Body of pancreas (tissue), 4 donors: ENCODE measurements around the gene NRXN2. TPM values are rescaled to one million over a fixed set of nuclear protein-coding genes. Genes with fewer than 3 reads are reported as not detected.

Source experiments
- ATAC-seq: fragments of 150-250 bp; one replicate; pipeline ENCODE4 v1.9.1; 2016
- DNase-seq, 4 donors: peaks; one replicate each; pipeline ENCODE4 v3.0.0-alpha.2; 2019
- H3K27ac ChIP-seq, 4 donors: fragments of 200-600 bp; sonication (generic); 1 replicate in 3 of 4; 2 replicates in 1 of 4; pipeline versions ENCODE4 v1.5.1 to v1.6.1; 2016 to 2019; ENCODE audit warnings: mild to moderate bottlenecking in 1 of 4, mixed read lengths in 1 of 4, moderate library complexity in 1 of 4
- H3K27me3 ChIP-seq, 2 donors: fragments of 200-600 bp; sonication (generic); one replicate each; pipeline ENCODE4 v1.6.0; 2016; ENCODE audit warnings: mild to moderate bottlenecking in 1 of 2
- H3K36me3 ChIP-seq, 2 donors: fragments of 200-600 bp; sonication (generic); replicated peaks in 1 of 2; 2 replicates each; pipeline ENCODE4 v1.5.1; 2016; ENCODE audit warnings: low read depth in 2 of 2; ENCODE audit not compliant: insufficient read depth in 1 of 2
- H3K4me1 ChIP-seq: fragments of 200-600 bp; sonication (generic); one replicate; pipeline ENCODE4 v1.6.0; 2016
- H3K4me3 ChIP-seq, 2 donors: fragments of 200-600 bp; sonication (generic); 1 replicate in 1 of 2; 2 replicates in 1 of 2; pipeline ENCODE4 v1.5.1; 2016 to 2019
- H3K9me3 ChIP-seq, 3 donors: fragments of 200-600 bp; sonication (generic); 1 replicate in 2 of 3; 2 replicates in 1 of 3; pipeline ENCODE4 v1.5.1; 2016
- POLR2A ChIP-seq, 3 donors: fragments of 450-650 bp; IDR thresholded peaks; one replicate each; pipeline ENCODE4 v1.6.1; 2016; ENCODE audit warnings: antibody characterized with exemption in 3 of 3, mild to moderate bottlenecking in 2 of 3
- WGBS, 2 donors: methylation state at CpG; one replicate each; pipeline ENCODE4 v1.1.5; 2017; 5-methylcytosine and 5-hydroxymethylcytosine counted together
- intact Hi-C: fragments of 100-400 bp; cut with DNase I; formaldehyde crosslinking; loops from one replicate; pipeline ENCODE4 v1.15.1; 2023
- total RNA-seq, 2 donors: library from RNA; depleted of rRNA; stranded (reverse); fragments of >200 nt; gene quantifications; one replicate each; pipeline ENCODE4 v1.1.0, GENCODE V29; 2016
- TF ChIP-seq, protein P1 (sequence below), 7 experiments: fragments of 450-650 bp in 4 of 7; fragments of 200-600 bp in 3 of 7; sonication (generic) in 3 of 7; IDR thresholded peaks; one replicate each; pipeline ENCODE4 v1.5.1; 2016 to 2019; ENCODE audit warnings: antibody characterized with exemption in 7 of 7

The NRXN2 gene
- total RNA-seq, 2 donors from 2014 or later: 1.3 to 4.9 TPM

- WGBS, 2 donors: 80 to 83% methylated on average over 1 to 9 of the region's 9 CpGs
- DNase-seq: no peak
- no peak overlapping the region for H3K4me3 ChIP-seq
- H3K36me3 ChIP-seq: no peaks in the 10 kb centered on the region
- no peaks in the 10 kb centered on the region for H3K4me1 ChIP-seq
- TF ChIP-seq, protein P1, sequence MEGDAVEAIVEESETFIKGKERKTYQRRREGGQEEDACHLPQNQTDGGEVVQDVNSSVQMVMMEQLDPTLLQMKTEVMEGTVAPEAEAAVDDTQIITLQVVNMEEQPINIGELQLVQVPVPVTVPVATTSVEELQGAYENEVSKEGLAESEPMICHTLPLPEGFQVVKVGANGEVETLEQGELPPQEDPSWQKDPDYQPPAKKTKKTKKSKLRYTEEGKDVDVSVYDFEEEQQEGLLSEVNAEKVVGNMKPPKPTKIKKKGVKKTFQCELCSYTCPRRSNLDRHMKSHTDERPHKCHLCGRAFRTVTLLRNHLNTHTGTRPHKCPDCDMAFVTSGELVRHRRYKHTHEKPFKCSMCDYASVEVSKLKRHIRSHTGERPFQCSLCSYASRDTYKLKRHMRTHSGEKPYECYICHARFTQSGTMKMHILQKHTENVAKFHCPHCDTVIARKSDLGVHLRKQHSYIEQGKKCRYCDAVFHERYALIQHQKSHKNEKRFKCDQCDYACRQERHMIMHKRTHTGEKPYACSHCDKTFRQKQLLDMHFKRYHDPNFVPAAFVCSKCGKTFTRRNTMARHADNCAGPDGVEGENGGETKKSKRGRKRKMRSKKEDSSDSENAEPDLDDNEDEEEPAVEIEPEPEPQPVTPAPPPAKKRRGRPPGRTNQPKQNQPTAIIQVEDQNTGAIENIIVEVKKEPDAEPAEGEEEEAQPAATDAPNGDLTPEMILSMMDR (IDR thresholded peaks at IDR 0.05): no peak
- no peak for ATAC-seq
- no peak overlapping the region for H3K27ac ChIP-seq
- intact Hi-C loops: no loop called here
- no peaks in the 10 kb centered on the region for H3K9me3 ChIP-seq
- H3K27me3 ChIP-seq: no peaks in the 10 kb centered on the region
Measured at GRCh38 chr11:64735725-64736259, 12.8 kb upstream of the NRXN2 start.

DNA sequence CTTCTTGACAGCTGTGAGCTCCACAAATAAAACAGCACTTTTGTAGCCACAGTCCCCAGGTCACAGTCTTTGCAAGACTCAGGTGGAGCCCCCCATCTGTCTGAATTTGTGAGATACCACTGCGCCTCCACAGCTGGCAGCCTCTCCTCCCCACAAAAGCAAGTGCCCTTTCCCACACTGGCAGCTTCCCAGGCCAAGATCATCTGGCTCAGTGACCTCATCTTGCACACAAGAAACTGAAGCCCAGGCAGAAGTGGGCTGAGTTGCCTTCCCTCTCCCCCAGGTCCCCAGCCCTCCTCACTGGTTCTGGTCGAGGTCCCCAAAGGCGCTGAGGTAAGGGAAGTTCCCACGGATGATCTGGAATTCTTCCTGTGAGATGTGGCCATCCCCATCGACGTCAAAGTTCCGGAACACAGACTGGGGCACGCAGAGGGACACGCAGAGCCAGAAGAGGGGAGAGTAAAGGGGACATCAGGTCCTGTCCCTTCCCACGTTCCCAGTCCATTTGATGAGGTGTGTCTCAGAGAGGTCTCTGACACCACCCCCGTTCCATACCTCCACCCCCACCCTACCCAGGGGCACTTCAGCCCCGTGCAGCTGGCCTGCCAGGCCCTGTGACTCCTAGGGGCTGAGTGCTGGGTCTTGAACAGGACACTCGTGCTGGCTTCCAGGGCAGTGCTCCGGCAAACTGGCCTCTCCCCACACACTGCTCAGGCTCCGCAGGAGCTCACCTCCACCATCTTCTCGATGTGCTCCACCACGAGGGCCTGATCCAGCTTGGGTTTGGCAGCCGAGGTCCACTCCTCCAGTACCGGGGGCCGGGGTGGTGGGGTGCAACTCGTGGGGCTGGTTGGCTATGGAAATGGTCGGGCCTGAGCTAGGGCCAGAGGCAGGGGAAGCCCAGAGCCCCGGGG, 12.1 kb upstream of the NRXN2 start:
- no peak for DNase-seq

DNA sequence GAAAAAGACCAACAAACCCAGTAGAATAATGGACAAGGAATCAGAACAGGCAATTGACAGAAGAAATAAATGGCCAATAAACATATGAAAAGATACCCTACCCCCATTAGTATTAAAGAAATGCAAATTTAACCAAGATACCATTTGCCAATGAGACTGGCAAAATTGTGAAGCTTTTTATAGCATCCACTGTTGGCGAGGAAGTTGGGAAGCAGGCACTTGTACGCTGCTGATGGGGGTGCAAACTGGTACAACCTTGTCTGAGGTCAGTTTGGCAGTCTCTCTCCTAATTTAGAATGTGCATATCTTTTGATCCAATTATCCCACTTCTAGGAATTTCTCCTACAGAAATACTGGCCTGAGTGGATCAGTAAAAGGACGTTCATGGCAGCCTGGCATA, 8.6 kb upstream of the NRXN2 start:
- ATAC-seq: no peak
- intact Hi-C loops: no loop called here
- no peaks in the 10 kb centered on the region for H3K36me3 ChIP-seq

More for the DNA sequence above, 12.1 kb upstream of the NRXN2 start:
- H3K36me3 ChIP-seq: no peaks in the 10 kb centered on the region
- H3K27me3 ChIP-seq: no peaks in the 10 kb centered on the region
- no peak for TF ChIP-seq POLR2A (IDR thresholded peaks at IDR 0.05)
- intact Hi-C loops: no loop called here
- no peaks in the 10 kb centered on the region for H3K9me3 ChIP-seq
- H3K4me1 ChIP-seq: no peaks in the 10 kb centered on the region
- H3K27ac ChIP-seq: no peak overlapping the region
- no peak overlapping the region for H3K4me3 ChIP-seq
- WGBS, 2 donors: 59 to 71% methylated on average over 14 to 23 of the region's 23 CpGs
- no peak for ATAC-seq

DNA sequence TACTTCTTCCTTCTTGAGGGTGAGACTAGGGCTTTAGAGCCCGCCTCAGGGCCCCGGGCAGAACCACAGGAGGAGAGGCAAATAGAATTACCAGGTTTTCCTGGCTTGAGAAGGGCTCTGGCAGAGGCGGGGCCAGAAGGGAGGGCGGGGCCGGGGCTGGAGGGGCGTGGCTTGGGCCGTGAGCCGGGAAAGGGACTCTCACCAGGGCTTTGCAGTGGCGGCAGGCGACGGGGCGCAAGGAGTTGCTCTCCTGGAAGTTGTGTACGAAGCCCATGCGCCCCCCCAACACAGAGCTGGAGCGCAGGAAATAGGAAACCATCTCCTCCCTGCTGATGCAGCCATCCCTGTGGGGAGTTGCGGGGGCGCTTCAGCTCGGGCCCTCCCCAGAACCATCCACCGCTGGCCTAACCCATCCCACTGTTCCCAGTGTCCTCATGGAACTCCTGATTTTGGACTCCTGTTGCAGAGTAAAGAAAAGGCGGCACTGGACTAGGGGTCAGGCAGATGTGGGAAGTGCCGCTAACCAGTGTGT, 6.9 kb upstream of the NRXN2 start:
- peak; percentile 65 for ATAC-seq
- 26 to 33% methylated on average over 8 to 21 of the region's 21 CpGs for WGBS, 2 donors

More for the DNA sequence above, 8.6 kb upstream of the NRXN2 start:
- no peak overlapping the region for H3K27ac ChIP-seq
- TF ChIP-seq, protein P1 (IDR thresholded peaks at IDR 0.05): no peak
- TF ChIP-seq POLR2A (IDR thresholded peaks at IDR 0.05): no peak
- H3K4me1 ChIP-seq: no peaks in the 10 kb centered on the region
- no peak overlapping the region for H3K4me3 ChIP-seq
- H3K27me3 ChIP-seq: no peaks in the 10 kb centered on the region
- DNase-seq: no peak
- H3K9me3 ChIP-seq: no peaks in the 10 kb centered on the region
- WGBS, 2 donors: 83 to 92% methylated on average over 3 of the region's 3 CpGs

More for the DNA sequence above, 6.9 kb upstream of the NRXN2 start:
- Histone ChIP-seq H3K4me3 (no peak overlapping the region), H3K9me3 (no peaks in the 10 kb centered on the region), H3K4me1 (no peaks in the 10 kb centered on the region), H3K27me3 (no peaks in the 10 kb centered on the region), H3K27ac (no peak overlapping the region), H3K36me3 (no peaks in the 10 kb centered on the region)
- intact Hi-C loops: no loop called here
- TF ChIP-seq POLR2A (IDR thresholded peaks at IDR 0.05): no peak
- TF ChIP-seq, protein P1 (IDR thresholded peaks at IDR 0.05): no peak
- peak; percentile 43 to 68 (median 50) for DNase-seq
